Stimulated activated naive CD8-positive, alpha-beta T cell treated with anti-CD3 and anti-CD28 coated beads, Interleukin-15, Interleukin-2, amounts not matched to agents 100 U/mL and 50 U/mL, for 24 hours (primary cell): ENCODE data around the gene AVPI1.

ENCODE experiments used
- ATAC-seq: fragments of 150-1000 bp; cut with Tn5 transposase; one replicate; pipeline ENCODE4 v1.10.0; 2021
- DNase-seq: peaks from one replicate; pipeline ENCODE4 v3.0.0; 2021

AVPI1 gene

GRCh38 chr10:97686962-97687784 lies at the start of gene AVPI1:
TSS of gene AVPI1 (minus strand) at chr10:97687241. CDS start at chr10:97679905, 7,336 bp downstream.
- DNase-seq = peak; percentile 96
- peak; percentile 94 for ATAC-seq

- ATAC-seq (peak; percentile 10), DNase-seq (no peak)
Observed at GRCh38 chr10:97736403-97736901, 49.4 kb upstream of the AVPI1 start.

- DNase-seq (no peak), ATAC-seq (no peak)
Observed at GRCh38 chr10:97734021-97734420, 47.0 kb upstream of the AVPI1 start.

GRCh38 chr10:97733256-97733655 lies 46.2 kb upstream of the AVPI1 start:
- no peak for ATAC-seq
- DNase-seq = no peak

GRCh38 chr10:97732052-97732359 lies 45.0 kb upstream of the AVPI1 start:
- no peak for ATAC-seq
- DNase-seq = no peak

- ATAC-seq = peak; percentile 62
- peak; percentile 65 for DNase-seq
Observed at GRCh38 chr10:97731346-97732051, 44.5 kb upstream of the AVPI1 start.

GRCh38 chr10:97729014-97729413 lies 42.0 kb upstream of the AVPI1 start:
- DNase-seq = no peak
- ATAC-seq = no peak

- ATAC-seq (no peak), DNase-seq (no peak)
Observed at GRCh38 chr10:97726636-97727178, 39.7 kb upstream of the AVPI1 start.

- ATAC-seq = no peak
- DNase-seq = no peak
Observed at GRCh38 chr10:97724341-97724941, 37.4 kb upstream of the AVPI1 start.

GRCh38 chr10:97723001-97723400 lies 36.0 kb upstream of the AVPI1 start:
- DNase-seq = no peak
- ATAC-seq = no peak

- no peak for ATAC-seq
Observed at GRCh38 chr10:97721871-97722780, 35.1 kb upstream of the AVPI1 start.

GRCh38 chr10:97719602-97720001 lies 32.6 kb upstream of the AVPI1 start:
- no peak for ATAC-seq
- DNase-seq = no peak

More at GRCh38 chr10:97721871-97722780, 35.1 kb upstream of the AVPI1 start:
- DNase-seq = no peak

GRCh38 chr10:97718659-97719142 lies 31.7 kb upstream of the AVPI1 start:
- ATAC-seq (no peak), DNase-seq (no peak)

GRCh38 chr10:97718178-97718577 lies 31.1 kb upstream of the AVPI1 start:
- ATAC-seq = no peak
- no peak for DNase-seq

- DNase-seq (no peak), ATAC-seq (no peak)
Observed at GRCh38 chr10:97717627-97718026, 30.6 kb upstream of the AVPI1 start.

GRCh38 chr10:97715259-97715874 lies 28.3 kb upstream of the AVPI1 start:
- ATAC-seq (no peak), DNase-seq (no peak)

GRCh38 chr10:97714401-97715258 lies 27.6 kb upstream of the AVPI1 start:
- peak; percentile 64 for ATAC-seq
- peak; percentile 56 for DNase-seq

GRCh38 chr10:97713826-97714400 lies 26.9 kb upstream of the AVPI1 start:
- DNase-seq (peak; percentile 31), ATAC-seq (peak; percentile 68)

GRCh38 chr10:97713339-97713825 lies 26.3 kb upstream of the AVPI1 start, which contains the start of gene MARVELD1:
TSS of gene MARVELD1 (plus strand) at chr10:97713730. CDS start at chr10:97713877, 147 bp downstream.
- ATAC-seq (peak; percentile 10), DNase-seq (peak; percentile 28)
